ENCODE measurements around the gene FCAMR. TPM values are rescaled to one million over a fixed set of nuclear protein-coding genes. Genes with fewer than 3 reads are reported as not detected.

The FCAMR gene
- polyA plus RNA-seq, 1 donor (not counting 4 experiments of a cell fraction or from before 2014, with no cell fraction given), result not detected

- H3K36me3 ChIP-seq (ENCODE audit: control insufficient read depth in 2 of 2, extremely low read depth in 1 of 2, insufficient read depth in 2 of 2, low read length in 2 of 2), result no peaks in the 10 kb centered on the region
- dilution Hi-C loops (cut with MboI; ENCODE audit: extremely low pct_ligation_motif_present, low sequenced_read_pairs), result no loop called here
- no peak overlapping the region for H3K4me2 ChIP-seq (ENCODE audit: control insufficient read depth, extremely low read depth, insufficient read depth, low read depth, low read length)
- peaks cover 10% of the 10 kb centered on the region for H3K27me3 ChIP-seq (ENCODE audit: control insufficient read depth, extremely low read depth, insufficient read depth, low read length)
- TF ChIP-seq CTCF (optimal IDR thresholded peaks at IDR 0.05 in 1 of 3, IDR thresholded peaks at IDR 0.05 in 1 of 3, conservative IDR thresholded peaks at IDR 0.05 in 1 of 3; ENCODE audit: extremely low read depth in 1 of 3, insufficient read depth in 2 of 3, low read length in 3 of 3), result no peak
- TF ChIP-seq EZH2 (IDR thresholded peaks at IDR 0.05; ENCODE audit: low read length), result no peak
- H4K20me1 ChIP-seq (ENCODE audit: control insufficient read depth, extremely low read depth, insufficient read depth, low read length), result no peaks in the 10 kb centered on the region
- H3K4me1 ChIP-seq (ENCODE audit: control insufficient read depth, extremely low read depth, insufficient read depth, low read length), result peaks cover 9% of the 10 kb centered on the region
- H3K9ac ChIP-seq (ENCODE audit: control insufficient read depth, extremely low read depth, insufficient read depth, low read length), result no peak overlapping the region
- FAIRE-seq (no peak), DNase-seq (ENCODE audit: low read depth, low spot score) (no peak)
- no peaks in the 10 kb centered on the region for H3K9me1 ChIP-seq (ENCODE audit: control insufficient read depth, extremely low read depth, insufficient read depth, low read length)
- H3K4me3 ChIP-seq (ENCODE audit: control insufficient read depth in 2 of 3, extremely low read depth in 1 of 3, insufficient read depth in 2 of 3, low read depth in 1 of 3, low read length in 3 of 3), result no peak overlapping the region
- no peaks in the 10 kb centered on the region for H3K79me2 ChIP-seq (ENCODE audit: control insufficient read depth, insufficient read depth, low read length)
- no peaks in the 10 kb centered on the region for H3K9me3 ChIP-seq (ENCODE audit: control insufficient read depth, low read depth, low read length)
- no peak overlapping the region for H2AFZ ChIP-seq (ENCODE audit: control insufficient read depth, low read length)
- H3K27ac ChIP-seq (ENCODE audit: control insufficient read depth, insufficient read depth, low read length), result no peak overlapping the region
Observed at GRCh38 chr1:206949641-206950040, 20.6 kb downstream of the FCAMR start.

GRCh38 chr1:206949208-206949607 lies 21.1 kb downstream of the FCAMR start:
- Histone ChIP-seq H3K27me3 (ENCODE audit: control insufficient read depth, extremely low read depth, insufficient read depth, low read length) (peaks cover 10% of the 10 kb centered on the region), H2AFZ (ENCODE audit: control insufficient read depth, low read length) (no peak overlapping the region), H3K9me1 (ENCODE audit: control insufficient read depth, extremely low read depth, insufficient read depth, low read length) (no peaks in the 10 kb centered on the region), H3K9ac (ENCODE audit: control insufficient read depth, extremely low read depth, insufficient read depth, low read length) (no peak overlapping the region), H4K20me1 (ENCODE audit: control insufficient read depth, extremely low read depth, insufficient read depth, low read length) (no peaks in the 10 kb centered on the region), H3K4me2 (ENCODE audit: control insufficient read depth, extremely low read depth, insufficient read depth, low read depth, low read length) (no peak overlapping the region), H3K79me2 (ENCODE audit: control insufficient read depth, insufficient read depth, low read length) (no peaks in the 10 kb centered on the region), H3K27ac (ENCODE audit: control insufficient read depth, insufficient read depth, low read length) (no peak overlapping the region), H3K4me3 (ENCODE audit: control insufficient read depth in 2 of 3, extremely low read depth in 1 of 3, insufficient read depth in 2 of 3, low read depth in 1 of 3, low read length in 3 of 3) (no peak overlapping the region), H3K9me3 (ENCODE audit: control insufficient read depth, low read depth, low read length) (no peaks in the 10 kb centered on the region), H3K4me1 (ENCODE audit: control insufficient read depth, extremely low read depth, insufficient read depth, low read length) (peaks cover 9% of the 10 kb centered on the region), H3K36me3 (ENCODE audit: control insufficient read depth in 2 of 2, extremely low read depth in 1 of 2, insufficient read depth in 2 of 2, low read length in 2 of 2) (no peaks in the 10 kb centered on the region)
- FAIRE-seq (no peak), DNase-seq (ENCODE audit: low read depth, low spot score) (no peak)
- dilution Hi-C loops (cut with MboI; ENCODE audit: extremely low pct_ligation_motif_present, low sequenced_read_pairs), result no loop called here
- TF ChIP-seq EZH2 (IDR thresholded peaks at IDR 0.05; ENCODE audit: low read length) (no peak), CTCF (optimal IDR thresholded peaks at IDR 0.05 in 1 of 3, IDR thresholded peaks at IDR 0.05 in 1 of 3, conservative IDR thresholded peaks at IDR 0.05 in 1 of 3; ENCODE audit: extremely low read depth in 1 of 3, insufficient read depth in 2 of 3, low read length in 3 of 3) (no peak)

Data from keratinocyte (primary cell).